Stimulated activated CD8-positive, alpha-beta memory T cell treated with anti-CD3 and anti-CD28 coated beads, Interleukin-7, amount 100 ng/mL, for 1 hour (primary cell): ENCODE data around the gene CYP4F22.

Experiments used
- DNase-seq, 2 donors: peaks; one replicate each; pipeline ENCODE4 v3.0.0-alpha.2; 2020; ENCODE audit warnings: low read depth in 2 of 2

CYP4F22 gene

DNA sequence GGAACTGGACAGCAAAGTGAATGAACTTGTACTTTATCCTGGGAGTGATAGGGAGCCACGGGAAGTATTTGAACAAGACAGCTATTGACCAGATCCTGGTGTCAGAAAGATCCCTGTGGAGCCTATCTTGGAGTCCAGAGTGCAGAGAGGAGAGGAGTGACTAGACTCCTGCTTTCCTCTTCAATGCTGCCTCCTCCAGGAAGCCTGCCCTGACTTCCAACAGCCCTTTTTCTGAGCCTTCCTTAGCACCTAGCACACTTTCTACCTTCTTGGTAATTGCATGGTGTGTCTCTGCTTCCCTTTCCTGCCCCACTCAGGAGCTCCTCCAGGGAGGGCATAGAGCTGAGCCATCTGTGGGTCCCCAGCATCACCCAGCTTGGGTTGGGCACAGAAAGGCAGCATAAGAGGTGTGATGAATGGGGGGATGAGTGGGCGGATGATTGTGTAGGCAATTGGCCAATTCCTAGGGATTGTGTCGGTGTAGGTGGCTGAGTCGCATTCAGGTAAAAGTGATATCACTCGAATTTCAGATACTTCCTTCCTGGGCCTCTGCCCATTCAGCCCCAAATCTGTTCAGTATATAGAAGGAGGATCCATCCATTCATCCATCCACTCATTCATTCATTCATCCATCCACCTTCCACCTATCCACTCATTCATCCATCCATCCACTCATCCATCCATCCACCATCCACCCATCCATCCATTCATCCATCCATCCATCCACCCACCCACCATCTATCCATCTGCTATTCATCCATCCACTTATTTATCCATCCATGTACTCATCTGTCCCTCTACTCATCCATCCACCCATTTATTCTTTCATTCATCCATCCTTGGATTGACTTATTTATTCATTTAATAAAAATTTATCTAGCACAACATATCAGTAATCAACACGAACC lies 26.9 kb downstream of the CYP4F22 start:
- no peak for DNase-seq

DNA sequence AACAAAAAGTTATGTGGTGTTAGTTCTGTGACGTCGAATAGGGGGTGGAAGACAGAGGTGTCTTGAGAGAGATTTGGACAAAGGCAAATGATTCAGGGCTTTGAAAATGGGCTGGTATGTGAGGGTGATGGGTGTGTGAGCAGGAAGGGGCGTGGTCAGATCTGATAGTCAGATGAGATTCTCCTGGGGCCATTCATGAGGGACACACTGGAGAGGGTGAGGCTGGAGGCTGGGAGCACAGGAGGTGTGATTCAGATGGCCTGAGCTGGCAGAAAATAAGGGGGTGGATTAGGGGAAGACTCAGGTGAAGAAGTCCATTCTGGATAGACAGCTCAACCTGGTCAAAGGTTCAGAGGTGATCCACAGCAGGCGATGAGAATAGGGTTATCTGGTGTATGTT lies 28.0 kb downstream of the CYP4F22 start:
- DNase-seq: no peak

DNA sequence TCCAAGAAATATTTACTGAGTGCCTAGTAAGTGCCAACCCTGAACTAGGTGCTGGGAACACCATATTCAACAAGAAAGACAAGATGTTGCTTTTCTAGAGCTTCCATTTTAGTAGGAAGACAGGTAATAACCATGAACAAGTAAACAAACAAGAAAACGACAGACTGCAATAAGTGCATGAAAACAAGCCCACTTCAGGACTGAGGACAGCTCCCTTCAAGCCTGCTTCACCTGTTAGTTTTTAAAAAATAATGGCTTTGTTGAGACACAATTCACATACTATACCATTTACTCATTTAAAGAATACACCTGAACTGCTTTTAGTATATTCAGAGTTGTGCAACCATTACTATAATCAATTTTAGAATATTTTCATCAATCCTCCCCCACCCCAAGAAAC lies 30.4 kb downstream of the CYP4F22 start:
- no peak for DNase-seq

DNA sequence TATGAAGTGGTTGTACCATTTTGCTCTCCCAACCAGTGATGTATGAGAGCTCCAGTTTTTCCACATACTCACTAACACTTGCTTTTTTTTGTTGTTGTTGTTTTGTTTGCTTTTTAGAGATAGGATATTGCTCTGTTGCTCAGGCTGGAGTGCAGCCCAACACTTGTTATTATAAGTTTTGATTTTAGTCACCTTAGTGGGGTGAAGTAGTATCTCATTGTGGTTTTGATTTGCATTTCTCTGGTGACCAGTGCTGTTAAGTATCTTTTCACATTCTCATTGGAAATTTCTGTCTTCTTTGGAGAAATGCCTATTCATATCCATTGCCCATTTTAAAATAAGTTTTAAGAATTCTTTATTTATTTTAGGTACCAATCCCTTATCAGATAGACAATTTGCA lies 31.3 kb downstream of the CYP4F22 start:
- DNase-seq: no peak

DNA sequence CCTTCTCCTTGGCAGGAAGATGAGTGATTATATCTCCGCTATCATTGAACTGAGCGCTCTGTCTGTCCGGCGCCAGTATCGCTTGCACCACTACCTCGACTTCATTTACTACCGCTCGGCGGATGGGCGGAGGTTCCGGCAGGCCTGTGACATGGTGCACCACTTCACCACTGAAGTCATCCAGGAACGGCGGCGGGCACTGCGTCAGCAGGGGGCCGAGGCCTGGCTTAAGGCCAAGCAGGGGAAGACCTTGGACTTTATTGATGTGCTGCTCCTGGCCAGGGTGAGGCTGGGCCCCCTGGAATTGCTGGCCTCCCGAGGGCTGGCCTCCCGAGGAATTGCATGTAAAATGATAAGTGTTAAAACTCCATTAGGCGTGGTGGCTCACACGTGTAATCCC lies 32.1 kb downstream of the CYP4F22 start:
- no peak for DNase-seq

DNA sequence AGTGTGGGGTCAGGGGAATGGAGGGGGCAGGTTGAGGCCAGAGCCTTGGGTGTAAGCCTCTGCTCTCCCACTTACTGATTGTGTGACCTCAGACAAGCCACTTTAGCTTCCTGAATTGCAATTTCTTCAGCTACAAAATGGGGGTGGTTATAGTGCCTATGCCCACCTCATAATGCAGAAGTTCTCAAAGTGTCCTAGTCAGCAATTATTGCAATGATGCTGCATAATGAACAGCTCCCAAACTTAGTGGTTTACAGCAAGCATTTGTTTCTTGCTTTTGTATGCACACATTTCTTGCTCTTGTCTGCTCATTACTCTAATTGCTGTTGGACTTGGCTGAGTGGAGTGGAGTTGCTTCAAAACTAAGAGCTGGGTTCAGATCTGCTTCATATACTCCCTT lies 36.0 kb downstream of the CYP4F22 start:
- no peak for DNase-seq

DNA sequence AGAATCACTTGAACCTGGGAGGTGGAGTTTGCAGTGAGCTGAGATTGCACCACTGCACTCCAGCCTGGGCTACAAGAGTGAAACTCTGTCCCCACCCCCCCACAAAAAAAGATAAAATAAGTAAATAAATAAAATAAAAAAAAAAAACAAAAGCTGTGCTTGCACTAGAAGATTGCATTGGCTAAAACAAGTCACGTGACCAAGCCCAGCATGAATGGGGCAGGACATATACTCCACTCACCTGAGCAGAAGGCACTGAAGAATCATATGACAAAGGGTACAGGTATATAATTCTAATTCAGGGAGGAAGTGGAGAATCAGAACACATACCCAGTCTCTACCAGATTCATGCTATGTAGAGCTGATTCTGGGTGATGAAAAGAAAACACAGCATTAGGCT lies 36.6 kb downstream of the CYP4F22 start:
- DNase-seq: no peak

DNA sequence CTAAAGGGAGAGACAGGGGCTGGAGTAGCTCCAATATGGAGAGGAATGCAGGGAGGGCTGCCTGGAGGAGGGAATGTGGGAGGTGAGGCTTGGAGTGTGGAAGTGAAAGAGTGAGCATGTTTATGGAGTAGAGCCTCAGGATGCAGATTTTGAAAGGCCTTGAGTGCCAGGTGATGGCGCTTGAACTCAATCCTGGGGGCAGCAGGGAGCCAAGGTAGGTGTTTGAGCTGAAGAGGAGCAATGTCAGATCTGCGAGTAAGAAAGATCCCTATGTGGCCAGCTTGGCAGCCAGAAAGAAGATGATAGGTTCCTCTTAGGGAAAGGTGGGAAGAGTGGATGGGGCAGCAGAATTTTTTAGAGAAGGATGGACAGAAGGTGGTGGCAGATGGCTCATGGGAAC lies 40.3 kb downstream of the CYP4F22 start:
- DNase-seq: no peak

DNA sequence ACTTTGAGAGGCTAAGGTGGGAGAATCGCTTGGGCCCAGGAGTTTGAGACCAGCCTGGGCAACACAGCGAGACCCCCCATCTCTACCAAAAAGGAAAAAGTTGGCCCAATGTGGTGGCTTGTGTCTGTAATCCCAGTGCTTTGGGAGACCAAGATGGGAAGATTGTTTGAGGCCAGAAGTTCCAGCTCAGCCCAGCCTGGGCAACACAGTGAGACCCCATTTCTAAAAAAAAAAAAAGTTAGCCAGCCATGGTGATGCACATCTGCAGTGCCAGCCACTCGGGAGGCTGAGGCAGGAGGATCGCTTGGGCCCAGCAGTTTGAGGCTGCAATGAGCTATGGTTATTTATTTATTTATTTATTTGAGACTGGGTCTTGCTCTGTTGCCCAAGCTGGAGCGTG lies 41.3 kb downstream of the CYP4F22 start:
- DNase-seq: no peak

DNA sequence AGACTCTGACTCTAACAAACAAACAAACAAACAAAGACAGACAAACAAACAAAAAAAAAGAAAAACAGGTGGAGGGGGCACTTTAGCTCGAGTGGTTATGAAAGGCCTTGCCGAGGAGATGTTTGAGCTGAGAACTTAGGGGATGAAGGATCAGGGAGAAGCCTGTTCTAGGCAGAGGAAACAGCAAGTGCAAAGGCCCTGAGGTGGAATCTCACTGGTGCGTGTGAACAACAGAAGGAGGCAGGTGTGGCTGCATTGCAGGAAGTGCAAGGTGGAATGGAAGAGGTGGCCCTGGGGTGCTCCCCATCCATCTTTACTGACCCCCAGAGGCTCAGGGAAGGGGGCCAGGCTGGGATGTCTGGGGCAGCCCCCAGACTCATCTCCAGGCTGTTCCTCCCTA lies 41.9 kb downstream of the CYP4F22 start:
- DNase-seq: no peak

DNA sequence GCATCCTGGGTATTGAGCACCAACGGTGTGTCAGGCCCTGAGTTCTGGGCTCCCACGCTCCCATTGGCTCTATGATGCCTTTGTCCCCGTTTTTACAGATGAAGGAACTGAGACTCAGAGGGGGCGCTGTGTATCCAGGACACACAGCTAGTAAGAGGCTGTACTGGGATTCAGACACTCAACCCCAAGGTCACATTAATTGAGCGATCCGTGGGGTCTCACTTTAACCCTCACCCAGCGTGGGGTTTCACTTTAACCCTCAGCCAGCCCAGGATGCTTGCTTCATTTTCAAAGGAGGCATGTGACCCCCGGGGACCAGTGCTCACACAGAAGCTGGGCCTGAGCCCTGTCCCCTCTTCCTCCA lies 42.6 kb downstream of the CYP4F22 start:
- DNase-seq: no peak

DNA sequence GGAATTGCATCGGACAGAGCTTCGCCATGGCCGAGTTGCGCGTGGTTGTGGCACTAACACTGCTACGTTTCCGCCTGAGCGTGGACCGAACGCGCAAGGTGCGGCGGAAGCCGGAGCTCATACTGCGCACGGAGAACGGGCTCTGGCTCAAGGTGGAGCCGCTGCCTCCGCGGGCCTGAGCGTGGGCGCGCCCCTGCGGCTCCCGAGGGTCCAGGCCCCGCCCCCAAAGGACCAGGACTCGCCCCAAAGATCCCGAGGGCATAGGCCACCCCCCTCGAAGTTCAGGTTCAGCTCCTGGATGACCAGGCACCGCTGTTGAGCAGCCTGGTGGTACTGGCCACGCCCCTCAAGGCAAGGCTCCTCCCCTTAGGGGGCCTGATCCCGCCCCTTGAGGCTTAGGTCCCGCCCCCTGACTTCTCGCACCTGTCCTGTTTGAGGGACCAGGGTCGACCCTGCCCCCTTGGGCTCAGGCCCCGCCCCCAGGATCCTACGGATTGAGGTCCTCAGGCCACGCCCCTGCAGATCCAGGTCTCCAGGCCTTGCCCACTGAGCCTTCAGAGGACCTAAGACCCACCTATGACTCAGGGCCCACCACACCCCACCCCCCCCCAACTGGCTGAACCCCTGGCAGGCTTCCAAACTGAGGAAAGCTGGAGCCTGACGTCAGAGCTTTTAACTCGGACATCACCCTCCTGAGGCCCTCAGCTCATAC lies 43.1 kb downstream of the CYP4F22 start:
- DNase-seq: peak; percentile 40 to 56

DNA sequence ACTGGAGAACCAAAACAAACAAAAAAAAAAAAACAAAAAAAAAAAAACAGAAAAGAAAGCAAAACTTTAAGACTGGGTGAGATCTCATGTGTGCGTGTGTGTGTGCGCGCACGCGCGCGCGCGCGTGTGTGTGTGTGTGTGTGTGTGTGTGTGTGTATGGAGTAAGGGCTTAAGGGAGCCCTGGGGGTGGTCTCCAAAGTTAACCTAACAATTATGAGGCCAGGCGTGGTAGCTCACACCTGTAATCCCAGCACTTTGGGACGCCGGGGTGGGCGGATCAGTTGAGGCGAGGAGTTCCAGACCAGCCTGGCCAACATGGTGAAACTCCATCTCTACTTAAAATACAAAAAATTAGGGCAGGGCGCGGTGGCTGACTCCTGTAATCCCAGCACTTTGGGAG lies 46.7 kb downstream of the CYP4F22 start:
- no peak for DNase-seq

DNA sequence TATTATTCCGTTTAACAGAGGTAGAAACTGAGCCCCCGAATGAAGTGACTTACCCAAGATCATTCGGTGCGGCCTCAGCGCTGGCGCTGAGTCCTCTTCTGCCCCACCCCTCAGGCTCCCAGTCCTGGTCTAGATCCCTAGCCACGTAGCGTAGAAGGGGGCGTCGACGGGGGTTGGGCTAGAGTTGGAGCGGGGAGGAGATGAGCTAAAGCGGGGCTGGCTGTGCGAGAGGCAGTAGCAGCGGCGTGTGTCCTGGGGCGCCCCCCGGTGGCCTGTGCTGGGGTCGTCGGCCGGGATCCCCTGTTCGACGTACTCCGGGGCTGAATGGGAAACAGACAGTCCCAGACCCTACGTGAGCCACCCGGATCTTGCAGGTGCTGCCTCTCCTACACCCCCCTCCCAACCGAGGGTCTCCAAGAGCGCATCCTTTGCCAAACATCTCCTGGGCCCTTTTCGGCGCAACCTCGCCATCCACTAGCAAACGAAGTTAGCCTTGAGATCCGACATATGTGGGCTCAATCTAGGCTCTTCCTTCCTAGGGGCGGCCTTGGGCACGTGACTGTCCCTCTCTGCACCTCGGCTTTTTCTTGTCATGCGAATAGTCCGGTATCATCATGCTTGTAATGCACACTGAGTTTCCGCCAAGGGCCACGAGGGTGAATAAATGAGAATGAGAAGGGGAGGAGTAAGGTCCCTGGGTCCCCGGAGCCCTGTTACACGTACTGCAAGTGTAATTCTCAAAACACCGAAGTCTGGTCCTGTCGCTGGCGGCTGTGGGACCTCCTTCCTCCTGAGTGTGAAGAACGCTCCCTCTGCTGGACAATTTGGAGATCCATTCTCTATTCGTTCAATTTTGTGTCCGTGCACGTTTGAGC lies 47.7 kb downstream of the CYP4F22 start:
- peak; percentile 92 to 97 for DNase-seq

DNA sequence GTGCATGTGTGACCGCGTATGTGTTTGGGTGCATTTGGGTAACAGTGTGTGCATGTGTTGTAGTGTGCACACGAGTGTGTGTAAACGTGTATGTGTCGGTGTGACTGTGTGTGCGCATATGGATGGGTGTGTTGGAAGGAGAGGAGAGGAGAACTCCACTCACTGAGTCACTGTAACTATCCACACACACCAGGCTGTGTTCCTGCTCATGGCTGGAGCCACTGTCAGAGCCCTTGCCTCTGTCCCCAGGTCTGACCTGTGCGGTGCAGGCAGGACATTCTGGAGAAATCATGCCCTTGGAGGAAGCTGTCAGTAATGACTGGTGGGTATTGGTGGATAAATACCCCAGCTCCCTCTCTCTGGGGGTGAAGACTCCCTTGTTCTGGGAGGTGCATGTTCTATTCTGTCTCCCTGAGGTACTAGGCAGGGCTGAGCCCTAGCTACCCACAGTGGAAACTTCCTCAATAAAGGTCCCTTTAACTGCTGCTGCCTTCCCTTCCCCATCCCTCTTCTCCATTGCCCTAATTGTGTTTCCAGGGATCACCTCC lies 48.4 kb downstream of the CYP4F22 start:
- DNase-seq: no peak

DNA sequence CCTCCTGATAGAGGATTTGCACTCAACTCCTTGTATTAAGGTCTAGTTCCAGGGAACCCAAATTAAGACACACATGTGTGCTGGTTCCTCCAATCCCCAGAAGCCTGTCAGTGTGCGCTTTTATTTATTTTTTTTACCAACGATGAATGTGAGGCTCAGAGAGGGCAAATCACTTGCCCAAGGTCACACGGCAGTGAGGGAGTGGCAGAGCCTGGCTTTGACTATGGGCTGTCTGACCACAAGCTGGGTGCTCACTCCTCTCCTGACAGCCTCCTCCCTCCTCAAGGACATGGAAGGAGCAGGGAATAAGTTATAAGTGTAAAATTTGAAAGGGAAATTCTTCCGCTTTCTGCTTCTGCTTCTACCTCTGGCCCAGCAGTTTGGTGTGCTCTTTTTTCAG lies 48.9 kb downstream of the CYP4F22 start:
- no peak for DNase-seq

DNA sequence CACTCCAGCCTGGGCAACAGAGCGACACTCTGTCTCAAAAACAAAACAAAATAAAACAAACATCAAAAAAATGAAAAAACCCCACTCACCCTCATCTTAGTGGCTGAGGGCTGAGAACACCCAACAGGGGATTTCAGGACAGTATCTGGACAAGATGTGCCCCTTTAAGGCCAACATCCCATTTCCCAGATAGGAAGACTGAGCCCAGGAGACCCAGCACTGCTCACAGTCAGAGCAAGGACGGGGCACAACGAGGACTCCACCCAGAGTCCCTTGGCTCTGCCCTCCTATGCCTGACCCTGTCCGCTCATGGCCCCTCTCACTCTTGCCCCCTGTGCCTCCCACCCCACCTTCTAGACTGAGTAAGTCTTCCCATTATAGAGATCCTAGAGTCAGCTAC lies 53.8 kb downstream of the CYP4F22 start:
- no peak for DNase-seq

DNA sequence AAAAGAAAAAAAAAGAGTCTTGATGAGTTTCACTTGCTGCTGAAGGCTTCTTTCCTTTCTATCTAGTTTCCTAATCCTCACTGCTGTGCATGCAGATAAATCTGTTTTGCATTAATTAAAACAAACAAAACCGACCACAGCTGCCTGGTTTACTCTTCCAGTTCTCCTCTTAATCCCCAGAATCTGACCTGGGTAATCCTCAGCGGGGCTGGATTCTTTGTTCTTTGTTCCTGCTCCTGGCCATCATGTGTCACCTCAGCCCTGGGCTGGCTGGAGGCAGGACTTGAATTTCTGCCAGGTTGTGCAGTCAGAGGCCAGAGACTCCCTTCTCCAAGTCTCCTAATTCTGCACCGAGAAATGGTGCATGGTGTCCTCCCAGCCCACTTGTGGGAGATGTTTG lies 54.5 kb downstream of the CYP4F22 start:
- no peak for DNase-seq

DNA sequence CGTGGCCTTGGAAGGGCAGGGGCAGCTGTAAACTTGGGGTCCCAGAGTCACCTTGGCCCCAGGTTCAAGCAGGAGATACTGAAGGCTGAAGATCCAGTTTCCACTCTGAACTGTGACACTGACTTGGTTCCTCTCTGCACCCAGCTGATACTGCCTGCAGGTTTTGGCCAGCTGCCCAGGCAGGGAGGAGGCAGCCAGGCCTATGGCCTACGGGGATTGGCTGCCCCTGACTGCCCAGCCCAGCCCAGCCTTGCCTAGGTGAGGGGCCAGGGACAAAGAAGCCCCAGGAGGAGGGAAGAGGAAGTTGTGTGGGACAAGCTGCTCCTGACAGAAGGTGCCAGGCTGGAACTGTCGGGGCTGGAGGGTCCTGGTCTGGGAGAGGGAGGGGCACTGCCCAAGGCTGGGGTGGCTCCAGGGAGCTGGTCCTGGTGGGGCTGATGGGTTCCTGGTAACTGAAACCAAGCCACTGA lies 55.0 kb downstream of the CYP4F22 start:
- DNase-seq: no peak

DNA sequence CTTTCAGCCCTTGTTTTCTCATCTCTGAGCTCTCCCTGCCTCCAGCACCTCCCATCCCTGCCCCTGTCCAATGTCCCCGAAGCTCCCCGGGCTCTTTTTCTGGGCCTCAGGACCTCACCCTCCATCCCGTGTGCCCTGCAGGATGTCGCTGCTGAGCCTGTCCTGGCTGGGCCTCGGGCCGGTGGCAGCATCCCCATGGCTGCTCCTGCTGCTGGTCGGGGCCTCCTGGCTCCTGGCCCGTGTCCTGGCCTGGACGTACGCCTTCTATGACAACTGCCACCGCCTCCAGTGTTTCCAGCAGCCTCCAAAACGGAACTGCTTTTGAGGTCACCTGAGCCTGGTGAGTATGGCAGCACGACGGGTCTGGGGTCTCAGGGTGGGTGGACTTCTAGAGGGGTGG lies 55.6 kb downstream of the CYP4F22 start:
- no peak for DNase-seq

DNA sequence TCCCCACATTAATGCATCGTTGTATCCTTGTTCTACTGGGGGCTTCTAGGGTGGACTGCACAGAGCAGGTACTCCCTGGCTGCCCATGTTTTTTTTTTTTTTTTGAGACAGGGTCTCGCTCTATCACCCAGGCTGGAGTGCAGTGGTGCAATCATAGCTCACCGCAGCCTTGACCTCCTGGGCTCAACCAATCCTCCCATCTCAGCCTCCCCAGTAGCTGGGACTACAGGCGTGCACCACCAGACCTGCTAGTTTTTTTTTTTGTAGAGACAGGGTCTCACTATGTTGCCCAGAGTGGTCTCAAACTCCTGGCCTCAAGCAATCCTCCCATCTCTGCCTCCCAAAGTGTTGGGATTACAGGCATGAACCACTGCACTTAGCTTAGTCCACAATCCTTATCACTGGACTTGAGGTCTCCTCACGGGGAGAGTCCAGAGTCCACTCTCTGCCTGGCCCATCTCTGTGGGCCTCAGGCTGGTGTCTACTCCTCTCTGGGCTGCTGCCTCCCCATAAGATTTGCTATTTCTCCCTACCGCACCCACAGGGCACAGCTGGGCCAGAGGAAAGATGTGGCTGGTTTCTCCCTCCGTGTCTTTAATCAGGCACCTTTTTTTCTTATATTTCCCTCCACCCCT lies 56.3 kb downstream of the CYP4F22 start:
- DNase-seq: no peak
